ENCODE data around the gene OSBP. TPM values are rescaled to one million over a fixed set of nuclear protein-coding genes. Genes with fewer than 3 reads are reported as not detected.

The OSBP gene
- total RNA-seq, 1 experiment from 2014 or later = 43.8 TPM

DNA sequence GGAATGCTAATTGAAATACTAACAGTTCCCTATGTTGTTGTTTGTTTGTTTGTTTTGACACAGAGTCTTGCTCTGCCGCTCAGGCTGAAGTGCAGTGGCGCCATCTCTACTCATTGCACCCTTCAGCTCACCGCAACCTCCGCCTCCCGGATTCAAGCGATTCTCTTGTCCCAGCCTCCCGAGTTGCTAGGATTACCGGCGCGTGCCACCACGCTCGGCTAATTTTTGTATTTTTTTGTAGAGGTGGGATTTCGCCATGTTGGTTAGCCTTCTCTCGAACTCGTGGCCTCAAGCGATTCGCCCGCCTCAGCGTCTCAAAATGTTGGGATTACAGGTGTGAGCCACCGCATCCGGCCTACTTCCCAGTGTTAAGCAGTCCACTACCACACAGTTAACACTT lies 62.3 kb downstream of the OSBP start:
- no peak overlapping the region for H3K9ac ChIP-seq (ENCODE audit: low read length)
- H3K27ac ChIP-seq (ENCODE audit: low read depth, low read length) = no peak overlapping the region
- RAD21 ChIA-PET (ENCODE audit: low non-redundant PET in 1 of 2, low total read pairs in 2 of 2, uncharacterized antibody in 2 of 2, unreplicated experiment in 2 of 2) = no interaction called here
- POLR2A ChIA-PET = no interaction called here
- ATAC-seq (no peak), DNase-seq (ENCODE audit: low read depth, low spot score) (no peak)
- H2AFZ ChIP-seq (ENCODE audit: low read depth, low read length, poor library complexity, severe bottlenecking) = no peak overlapping the region
- CTCF ChIA-PET = no interaction called here
- H3K9me3 ChIP-seq (ENCODE audit: control insufficient read depth in 1 of 2, insufficient read depth in 1 of 2, low read depth in 1 of 2, low read length in 2 of 2) = no peaks in the 10 kb centered on the region
- no peaks in the 10 kb centered on the region for H3K27me3 ChIP-seq (ENCODE audit: insufficient read depth, low read length)
- BruUV-seq (replicated peaks) = no TSS peak
- TF ChIP-seq ZFX (IDR thresholded peaks at IDR 0.05) = no peak
- no peaks in the 10 kb centered on the region for H4K20me1 ChIP-seq (ENCODE audit: insufficient read depth)
- H3K79me2 ChIP-seq (ENCODE audit: insufficient read depth, low read length) = no peaks in the 10 kb centered on the region
- intact Hi-C loops (cut with micrococcal nuclease) = loop anchor here (5.0 to 10.0 kb wide), 2 partner anchors 204 to 1889 kb away; partner anchors contain the start of genes STX3 and ZDHHC5
- peaks cover 38 to 62% of the 10 kb centered on the region in 2 experiments for H3K4me1 ChIP-seq (ENCODE audit: control insufficient read depth in 1 of 2, insufficient read depth in 2 of 2, low read length in 2 of 2)
- H3K9me2 ChIP-seq (ENCODE audit: insufficient read depth) = no peaks in the 10 kb centered on the region
- no peak overlapping the region for H3K4me3 ChIP-seq (replicated peaks in 1 of 2; ENCODE audit: low read depth in 1 of 2, low read length in 2 of 2)
- no peaks in the 10 kb centered on the region for H3K36me3 ChIP-seq (ENCODE audit: control insufficient read depth in 1 of 2, insufficient read depth in 2 of 2, low read length in 2 of 2)
- H3K4me2 ChIP-seq (ENCODE audit: low read length) = no peak overlapping the region

DNA sequence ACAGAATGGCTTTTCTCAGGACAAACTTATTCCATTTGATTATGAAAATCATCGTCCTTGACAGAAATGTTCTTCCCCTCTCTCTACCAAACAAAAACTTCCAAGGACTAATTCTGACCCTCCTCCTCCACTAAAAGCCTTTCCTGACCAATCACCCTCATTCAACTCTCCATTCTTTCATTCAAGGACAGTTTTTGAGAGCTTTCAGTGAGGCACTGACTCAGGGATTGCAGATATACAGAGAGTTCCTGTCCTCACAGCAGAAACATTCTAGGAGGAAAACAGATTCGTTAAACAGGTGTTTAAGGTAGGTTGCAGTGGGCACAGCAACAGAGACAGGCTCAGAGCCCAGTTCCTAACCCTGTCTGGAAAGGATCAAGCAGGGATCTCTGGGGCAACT lies 62.7 kb downstream of the OSBP start:
- ATAC-seq (no peak), DNase-seq (ENCODE audit: low read depth, low spot score) (no peak)
- Histone ChIP-seq H3K36me3 (ENCODE audit: control insufficient read depth in 1 of 2, insufficient read depth in 2 of 2, low read length in 2 of 2) (no peaks in the 10 kb centered on the region), H4K20me1 (ENCODE audit: insufficient read depth) (no peaks in the 10 kb centered on the region), H3K79me2 (ENCODE audit: insufficient read depth, low read length) (no peaks in the 10 kb centered on the region), H3K27me3 (ENCODE audit: insufficient read depth, low read length) (no peaks in the 10 kb centered on the region), H3K4me2 (ENCODE audit: low read length) (no peak overlapping the region), H3K9me3 (ENCODE audit: control insufficient read depth in 1 of 2, insufficient read depth in 1 of 2, low read depth in 1 of 2, low read length in 2 of 2) (no peaks in the 10 kb centered on the region), H3K9me2 (ENCODE audit: insufficient read depth) (no peaks in the 10 kb centered on the region), H3K4me3 (replicated peaks in 1 of 2; ENCODE audit: low read depth in 1 of 2, low read length in 2 of 2) (no peak overlapping the region), H3K9ac (ENCODE audit: low read length) (no peak overlapping the region), H2AFZ (ENCODE audit: low read depth, low read length, poor library complexity, severe bottlenecking) (no peak overlapping the region), H3K27ac (ENCODE audit: low read depth, low read length) (no peak overlapping the region), H3K4me1 (ENCODE audit: control insufficient read depth in 1 of 2, insufficient read depth in 2 of 2, low read length in 2 of 2) (peaks cover 39 to 62% of the 10 kb centered on the region in 2 experiments)
- BruUV-seq (replicated peaks) = no TSS peak
- TF ChIP-seq CEBPB (IDR thresholded peaks at IDR 0.05; ENCODE audit: low read depth) (no peak), TCF7L2 (IDR thresholded peaks at IDR 0.05; ENCODE audit: borderline replicate concordance, extremely low read depth, insufficient read depth, insufficient read length) (no peak), SIN3A (IDR thresholded peaks at IDR 0.05; ENCODE audit: low read depth) (no peak), RAD21 (IDR thresholded peaks at IDR 0.05; ENCODE audit: low read depth) (no peak), SP1 (IDR thresholded peaks at IDR 0.05; ENCODE audit: low read depth) (no peak), ZFX (IDR thresholded peaks at IDR 0.05) (no peak), FOSL1 (IDR thresholded peaks at IDR 0.05; ENCODE audit: low read depth) (no peak), SRF (IDR thresholded peaks at IDR 0.05; ENCODE audit: low read depth) (no peak), JUND (IDR thresholded peaks at IDR 0.05) (no peak)
- TF ChIP-seq, protein P1, sequence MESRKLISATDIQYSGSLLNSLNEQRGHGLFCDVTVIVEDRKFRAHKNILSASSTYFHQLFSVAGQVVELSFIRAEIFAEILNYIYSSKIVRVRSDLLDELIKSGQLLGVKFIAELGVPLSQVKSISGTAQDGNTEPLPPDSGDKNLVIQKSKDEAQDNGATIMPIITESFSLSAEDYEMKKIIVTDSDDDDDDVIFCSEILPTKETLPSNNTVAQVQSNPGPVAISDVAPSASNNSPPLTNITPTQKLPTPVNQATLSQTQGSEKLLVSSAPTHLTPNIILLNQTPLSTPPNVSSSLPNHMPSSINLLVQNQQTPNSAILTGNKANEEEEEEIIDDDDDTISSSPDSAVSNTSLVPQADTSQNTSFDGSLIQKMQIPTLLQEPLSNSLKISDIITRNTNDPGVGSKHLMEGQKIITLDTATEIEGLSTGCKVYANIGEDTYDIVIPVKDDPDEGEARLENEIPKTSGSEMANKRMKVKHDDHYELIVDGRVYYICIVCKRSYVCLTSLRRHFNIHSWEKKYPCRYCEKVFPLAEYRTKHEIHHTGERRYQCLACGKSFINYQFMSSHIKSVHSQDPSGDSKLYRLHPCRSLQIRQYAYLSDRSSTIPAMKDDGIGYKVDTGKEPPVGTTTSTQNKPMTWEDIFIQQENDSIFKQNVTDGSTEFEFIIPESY (IDR thresholded peaks at IDR 0.05; ENCODE audit: extremely low read depth, insufficient replicate concordance, low read length) = no peak
- TF ChIP-seq, protein P2, sequence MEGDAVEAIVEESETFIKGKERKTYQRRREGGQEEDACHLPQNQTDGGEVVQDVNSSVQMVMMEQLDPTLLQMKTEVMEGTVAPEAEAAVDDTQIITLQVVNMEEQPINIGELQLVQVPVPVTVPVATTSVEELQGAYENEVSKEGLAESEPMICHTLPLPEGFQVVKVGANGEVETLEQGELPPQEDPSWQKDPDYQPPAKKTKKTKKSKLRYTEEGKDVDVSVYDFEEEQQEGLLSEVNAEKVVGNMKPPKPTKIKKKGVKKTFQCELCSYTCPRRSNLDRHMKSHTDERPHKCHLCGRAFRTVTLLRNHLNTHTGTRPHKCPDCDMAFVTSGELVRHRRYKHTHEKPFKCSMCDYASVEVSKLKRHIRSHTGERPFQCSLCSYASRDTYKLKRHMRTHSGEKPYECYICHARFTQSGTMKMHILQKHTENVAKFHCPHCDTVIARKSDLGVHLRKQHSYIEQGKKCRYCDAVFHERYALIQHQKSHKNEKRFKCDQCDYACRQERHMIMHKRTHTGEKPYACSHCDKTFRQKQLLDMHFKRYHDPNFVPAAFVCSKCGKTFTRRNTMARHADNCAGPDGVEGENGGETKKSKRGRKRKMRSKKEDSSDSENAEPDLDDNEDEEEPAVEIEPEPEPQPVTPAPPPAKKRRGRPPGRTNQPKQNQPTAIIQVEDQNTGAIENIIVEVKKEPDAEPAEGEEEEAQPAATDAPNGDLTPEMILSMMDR (IDR thresholded peaks at IDR 0.05 in 2 of 3, conservative IDR thresholded peaks at IDR 0.05 in 1 of 3; ENCODE audit: borderline replicate concordance in 1 of 3, insufficient read depth in 1 of 3, low read depth in 2 of 3, low read length in 2 of 3) = no peak
- TF ChIP-seq, protein P3, sequence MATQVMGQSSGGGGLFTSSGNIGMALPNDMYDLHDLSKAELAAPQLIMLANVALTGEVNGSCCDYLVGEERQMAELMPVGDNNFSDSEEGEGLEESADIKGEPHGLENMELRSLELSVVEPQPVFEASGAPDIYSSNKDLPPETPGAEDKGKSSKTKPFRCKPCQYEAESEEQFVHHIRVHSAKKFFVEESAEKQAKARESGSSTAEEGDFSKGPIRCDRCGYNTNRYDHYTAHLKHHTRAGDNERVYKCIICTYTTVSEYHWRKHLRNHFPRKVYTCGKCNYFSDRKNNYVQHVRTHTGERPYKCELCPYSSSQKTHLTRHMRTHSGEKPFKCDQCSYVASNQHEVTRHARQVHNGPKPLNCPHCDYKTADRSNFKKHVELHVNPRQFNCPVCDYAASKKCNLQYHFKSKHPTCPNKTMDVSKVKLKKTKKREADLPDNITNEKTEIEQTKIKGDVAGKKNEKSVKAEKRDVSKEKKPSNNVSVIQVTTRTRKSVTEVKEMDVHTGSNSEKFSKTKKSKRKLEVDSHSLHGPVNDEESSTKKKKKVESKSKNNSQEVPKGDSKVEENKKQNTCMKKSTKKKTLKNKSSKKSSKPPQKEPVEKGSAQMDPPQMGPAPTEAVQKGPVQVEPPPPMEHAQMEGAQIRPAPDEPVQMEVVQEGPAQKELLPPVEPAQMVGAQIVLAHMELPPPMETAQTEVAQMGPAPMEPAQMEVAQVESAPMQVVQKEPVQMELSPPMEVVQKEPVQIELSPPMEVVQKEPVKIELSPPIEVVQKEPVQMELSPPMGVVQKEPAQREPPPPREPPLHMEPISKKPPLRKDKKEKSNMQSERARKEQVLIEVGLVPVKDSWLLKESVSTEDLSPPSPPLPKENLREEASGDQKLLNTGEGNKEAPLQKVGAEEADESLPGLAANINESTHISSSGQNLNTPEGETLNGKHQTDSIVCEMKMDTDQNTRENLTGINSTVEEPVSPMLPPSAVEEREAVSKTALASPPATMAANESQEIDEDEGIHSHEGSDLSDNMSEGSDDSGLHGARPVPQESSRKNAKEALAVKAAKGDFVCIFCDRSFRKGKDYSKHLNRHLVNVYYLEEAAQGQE (IDR thresholded peaks at IDR 0.05; ENCODE audit: low read depth) = no peak
- CTCF ChIA-PET = no interaction called here
- intact Hi-C loops (cut with micrococcal nuclease) = loop anchor here (5.0 to 10.0 kb wide), 2 partner anchors 204 to 1888 kb away; partner anchors contain the start of genes STX3 and ZDHHC5
- POLR2A ChIA-PET = no interaction called here
- RAD21 ChIA-PET (ENCODE audit: low non-redundant PET in 1 of 2, low total read pairs in 2 of 2, uncharacterized antibody in 2 of 2, unreplicated experiment in 2 of 2) = no interaction called here
